Kidney epithelial cell (primary cell): Measurements from ENCODE around the gene CABCOCO1. TPM values are rescaled to one million over a fixed set of nuclear protein-coding genes. Genes with fewer than 3 reads are reported as not detected.

Experiments used
- DNase-seq: peaks from one replicate; pipeline ENCODE4 v3.0.0-alpha.2; 2010; ENCODE audit warnings: low read depth
- H3K27me3 ChIP-seq: 2 replicates; pipeline ENCODE4 v1.6.0; 2011; ENCODE audit warnings: low read length; ENCODE audit not compliant: control insufficient read depth, insufficient read depth
- H3K36me3 ChIP-seq: 2 replicates; pipeline ENCODE4 v1.5.1; 2011; ENCODE audit warnings: low read length; ENCODE audit not compliant: control insufficient read depth, insufficient read depth
- H3K4me3 ChIP-seq: 2 replicates; pipeline ENCODE4 v1.5.1; 2011; ENCODE audit warnings: low read depth, mild to moderate bottlenecking, control low read depth, low read length
- CTCF ChIP-seq: IDR thresholded peaks from 2 replicates; pipeline ENCODE4 v1.5.1; 2011; ENCODE audit warnings: mild to moderate bottlenecking, moderate library complexity, low read length, control low read depth, inconsistent platforms; ENCODE audit not compliant: insufficient read depth, poor library complexity, severe bottlenecking
- total RNA-seq: library from RNA; depleted of rRNA; stranded (reverse); fragments of >200 nt; gene quantifications from 2 replicates; pipeline ENCODE4 v1.2.3, GENCODE V29; 2015

CABCOCO1 gene
- total RNA-seq, 1 donor from 2014 or later, result 0.33 TPM

- H3K36me3 ChIP-seq, result no peaks in the 10 kb centered on the region
- no peak overlapping the region for H3K4me3 ChIP-seq
- DNase-seq, result no peak
- no peaks in the 10 kb centered on the region for H3K27me3 ChIP-seq
- TF ChIP-seq CTCF, result no peak
Measured at GRCh38 chr10:61753453-61753852, 90.7 kb downstream of the CABCOCO1 start.

DNA sequence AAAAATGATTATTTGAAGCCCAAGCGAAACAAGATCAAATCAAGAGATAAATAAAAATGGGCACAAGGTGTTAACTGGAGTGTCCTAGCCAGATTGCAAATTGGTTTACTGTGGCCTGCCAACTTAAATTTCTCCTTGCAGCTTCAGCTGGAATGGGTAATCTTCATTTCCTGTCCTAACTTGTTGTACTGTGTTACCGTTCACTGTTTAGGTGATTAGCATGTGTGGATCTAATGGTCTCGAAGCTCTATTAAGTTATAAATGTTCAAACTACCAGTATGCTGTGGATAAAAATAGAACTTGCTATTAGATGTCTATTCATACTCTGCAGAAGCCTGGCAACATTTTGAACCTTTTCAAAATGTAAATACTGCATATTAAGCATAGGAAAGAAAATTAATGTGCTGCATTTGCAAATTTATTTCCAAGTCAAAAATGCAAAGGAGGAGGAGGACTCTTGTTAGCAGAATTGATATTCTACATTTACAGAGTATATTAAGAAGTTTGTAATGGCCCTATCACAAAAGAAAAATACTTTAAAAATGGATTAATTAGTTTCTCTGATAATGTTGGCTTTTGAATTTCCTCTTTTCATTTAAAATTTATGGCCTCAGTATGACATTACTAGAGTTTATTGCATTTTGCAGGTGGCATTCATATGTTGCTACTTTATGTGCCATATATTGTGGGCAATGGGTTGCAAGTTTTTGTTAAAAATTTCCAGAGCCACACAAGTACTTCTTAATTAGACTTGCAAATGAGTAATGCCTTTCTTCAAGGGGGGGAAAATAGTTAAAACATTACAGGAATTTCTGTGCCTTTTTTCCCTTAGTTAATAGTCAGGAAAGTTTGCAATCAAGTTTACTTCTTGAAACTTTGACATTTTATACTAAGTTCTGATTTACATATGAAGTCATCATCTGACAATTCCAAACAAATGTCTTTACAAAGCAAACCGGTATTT is 92.1 kb downstream of the CABCOCO1 start:
- Histone ChIP-seq H3K36me3 (no peaks in the 10 kb centered on the region), H3K27me3 (no peaks in the 10 kb centered on the region), H3K4me3 (no peak overlapping the region)
- TF ChIP-seq CTCF, result no peak
- DNase-seq, result no peak

GRCh38 chr10:61757001-61757400 is 94.3 kb downstream of the CABCOCO1 start:
- Histone ChIP-seq H3K27me3 (no peaks in the 10 kb centered on the region), H3K36me3 (no peaks in the 10 kb centered on the region), H3K4me3 (no peak overlapping the region)
- DNase-seq, result no peak
- no peak for TF ChIP-seq CTCF

GRCh38 chr10:61757525-61758397 is 95.0 kb downstream of the CABCOCO1 start:
- peak; percentile 65 for DNase-seq
- H3K4me3 ChIP-seq, result no peak overlapping the region

DNA sequence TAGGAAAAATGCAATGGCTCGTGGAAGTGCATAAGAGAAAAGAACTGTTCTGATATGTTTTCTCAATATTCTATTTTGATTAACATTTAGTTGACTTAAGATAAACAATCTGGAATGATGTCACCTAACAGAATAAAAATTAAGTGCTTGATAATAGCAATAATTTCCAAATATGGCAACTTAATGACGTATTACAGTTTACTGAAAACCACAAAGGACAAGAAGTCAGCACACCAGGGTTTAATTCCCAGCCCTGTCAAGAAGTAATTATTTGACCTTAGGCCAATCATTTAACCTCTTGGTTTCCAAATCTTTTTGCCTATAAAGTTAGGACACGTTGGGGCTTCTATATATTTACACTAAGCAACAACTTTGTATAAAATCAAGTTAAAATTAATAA is 95.7 kb downstream of the CABCOCO1 start:
- Histone ChIP-seq H3K4me3 (no peak overlapping the region), H3K36me3 (no peaks in the 10 kb centered on the region), H3K27me3 (no peaks in the 10 kb centered on the region)
- no peak for DNase-seq
- no peak for TF ChIP-seq CTCF

More at GRCh38 chr10:61757525-61758397, 95.0 kb downstream of the CABCOCO1 start:
- Histone ChIP-seq H3K36me3 (no peaks in the 10 kb centered on the region), H3K27me3 (no peaks in the 10 kb centered on the region)
- TF ChIP-seq CTCF, result no peak
